DLD1 (cell line): ENCODE measurements around the gene NDUFB7.
"Not testable (repeated sequence)": the region's sequence is repeated elsewhere in the genome, so short reads cannot be mapped to it uniquely, and the experiment has no call there.

Experiments used
- in situ Hi-C: cut with HindIII; loops from 2 replicates; pipeline ENCODE4 v1.10.0; 2017; ENCODE audit warnings: low sequenced_read_pairs

The NDUFB7 gene

DNA sequence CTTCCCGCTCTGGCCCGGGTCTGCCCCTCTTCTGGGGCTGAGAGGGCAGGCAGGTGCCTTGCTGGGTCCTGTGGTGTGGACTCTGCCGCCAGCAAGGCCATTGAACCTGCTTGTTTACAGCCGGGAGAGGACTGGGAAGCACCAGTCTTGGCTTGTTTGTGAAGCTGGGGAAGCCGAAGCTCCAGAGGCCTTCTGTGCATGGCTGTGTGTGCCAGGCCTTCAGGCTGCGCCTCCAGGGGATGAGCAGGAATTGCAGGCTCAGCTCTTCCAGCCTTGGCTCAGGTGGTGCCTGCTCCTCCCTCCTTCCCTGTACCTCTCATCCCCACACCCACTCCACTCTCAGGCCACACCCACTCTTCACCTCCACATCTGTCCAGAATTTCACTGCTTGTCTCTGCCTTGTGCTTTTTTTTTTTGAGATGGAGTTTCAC lies 17.5 kb downstream of the NDUFB7 start:
- in situ Hi-C loops = no loop called here

DNA sequence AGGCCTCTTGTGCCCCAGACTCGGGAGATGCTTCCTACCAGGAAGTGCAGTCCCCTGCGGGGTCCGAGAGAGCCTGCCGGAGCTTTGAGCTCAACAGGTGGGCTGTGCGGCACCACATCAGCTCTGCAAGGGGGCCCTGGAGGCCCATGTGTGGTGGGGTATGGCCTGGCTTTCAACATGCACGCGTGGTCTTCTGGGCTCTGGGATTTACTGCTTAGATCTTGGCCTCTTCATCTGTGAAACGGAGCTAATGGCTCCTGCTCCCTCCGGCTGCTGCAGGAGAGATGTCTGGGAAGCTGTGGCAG lies 18.0 kb downstream of the NDUFB7 start:
- in situ Hi-C loops = no loop called here

DNA sequence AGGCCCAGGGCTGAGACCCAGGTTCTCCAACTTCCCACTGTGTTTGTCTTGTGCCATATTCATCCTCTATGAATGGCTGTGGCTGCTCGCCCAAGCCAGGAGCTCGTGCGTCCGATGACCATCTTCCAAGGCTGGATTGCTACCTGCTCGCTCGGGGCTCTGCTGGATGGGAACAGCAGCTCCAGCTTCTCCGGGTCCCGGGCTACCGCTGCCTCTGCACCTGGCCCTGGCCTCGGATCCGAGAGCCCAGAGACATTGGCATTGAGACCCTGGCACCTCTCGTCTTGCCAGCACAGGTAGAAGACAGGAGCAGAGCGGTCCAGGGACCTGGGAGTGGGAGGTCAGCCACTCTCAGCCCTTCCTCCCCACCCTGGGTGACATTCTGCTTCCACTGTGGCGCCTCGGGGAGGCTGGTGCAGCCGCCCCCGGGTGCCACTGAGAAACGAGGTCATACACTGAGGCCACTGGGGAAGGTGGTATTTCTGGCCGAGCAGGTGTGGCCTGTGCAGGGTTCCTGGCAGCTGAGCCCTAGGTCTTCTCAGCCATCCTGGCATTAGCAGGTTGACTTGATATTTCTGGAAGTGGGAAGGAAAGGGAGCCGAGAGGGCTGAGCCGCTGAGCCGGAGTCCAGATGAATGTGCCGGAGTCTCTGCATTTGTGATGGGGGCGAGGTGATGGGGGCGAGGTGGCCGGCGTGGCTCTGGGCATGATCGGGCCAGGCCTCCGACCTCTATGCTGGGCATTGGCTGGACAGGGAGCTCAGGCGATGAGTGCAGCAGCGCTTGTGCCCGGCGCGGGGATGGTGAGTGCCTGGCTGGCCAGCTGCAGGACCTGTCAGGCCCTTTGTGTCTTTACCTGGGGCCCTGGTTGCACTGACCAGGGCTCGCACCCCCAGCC lies 18.6 kb downstream of the NDUFB7 start:
- in situ Hi-C loops = no loop called here

DNA sequence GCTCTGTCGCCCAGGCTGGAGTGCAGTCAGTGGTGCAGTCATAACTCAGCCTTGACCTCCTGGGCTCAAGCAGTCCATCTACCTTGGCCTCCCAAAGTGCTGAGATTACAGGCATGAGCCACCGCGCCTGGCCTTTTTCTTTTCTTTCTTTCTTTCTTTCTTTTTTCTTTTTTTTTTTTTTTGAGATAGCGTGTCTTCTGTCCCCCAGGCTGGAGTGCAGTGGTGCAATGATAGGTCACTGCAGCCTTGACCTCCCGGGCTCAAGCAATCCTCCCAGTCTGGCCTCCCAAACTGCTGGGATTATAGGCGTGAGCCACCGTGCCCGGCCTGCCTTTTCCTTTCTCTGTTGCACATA lies 19.9 kb downstream of the NDUFB7 start:
- in situ Hi-C loops = not testable (repeated sequence)

DNA sequence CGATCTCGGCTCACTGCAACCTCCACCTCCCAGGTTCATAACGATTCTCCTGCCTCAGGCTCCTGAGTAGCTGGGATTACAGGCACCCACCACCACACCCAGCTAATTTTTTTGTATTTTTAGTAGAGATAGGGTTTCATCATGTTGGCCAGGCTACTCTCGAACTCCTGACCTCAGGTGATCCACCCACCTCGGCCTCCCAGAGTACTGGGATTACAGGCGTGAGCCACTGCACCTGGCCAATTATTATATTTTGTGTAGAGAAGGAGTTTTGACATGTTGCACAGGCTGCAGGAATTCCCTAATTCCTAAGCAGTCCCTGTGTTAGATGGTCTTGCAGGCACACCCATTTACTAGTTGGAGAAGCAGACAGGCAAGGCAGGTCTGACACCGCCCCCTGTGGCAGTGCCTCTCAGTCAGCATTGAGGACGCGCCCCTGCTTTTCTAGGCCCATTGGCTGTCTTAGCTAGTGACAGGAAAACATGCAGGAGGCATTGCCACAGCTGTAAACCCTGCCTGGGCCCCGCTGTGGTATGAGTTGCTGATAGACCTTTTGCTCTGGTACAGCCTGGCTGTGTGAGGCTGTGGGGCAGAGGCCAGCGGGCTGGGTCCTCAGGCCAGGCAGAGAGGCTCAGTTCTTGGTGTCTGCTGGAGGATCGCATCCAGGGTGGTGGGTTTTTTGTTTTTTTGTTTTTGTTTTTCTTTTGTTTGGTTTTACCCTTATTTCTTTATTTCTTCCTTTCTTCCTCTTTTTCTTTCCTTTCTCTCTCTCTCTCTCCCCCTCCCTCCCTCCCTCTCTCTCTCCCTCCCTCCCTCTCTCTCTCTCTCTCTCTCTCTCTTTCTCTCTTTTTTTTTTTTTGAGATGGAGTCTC lies 20.5 kb downstream of the NDUFB7 start:
- in situ Hi-C loops = not testable (repeated sequence)

DNA sequence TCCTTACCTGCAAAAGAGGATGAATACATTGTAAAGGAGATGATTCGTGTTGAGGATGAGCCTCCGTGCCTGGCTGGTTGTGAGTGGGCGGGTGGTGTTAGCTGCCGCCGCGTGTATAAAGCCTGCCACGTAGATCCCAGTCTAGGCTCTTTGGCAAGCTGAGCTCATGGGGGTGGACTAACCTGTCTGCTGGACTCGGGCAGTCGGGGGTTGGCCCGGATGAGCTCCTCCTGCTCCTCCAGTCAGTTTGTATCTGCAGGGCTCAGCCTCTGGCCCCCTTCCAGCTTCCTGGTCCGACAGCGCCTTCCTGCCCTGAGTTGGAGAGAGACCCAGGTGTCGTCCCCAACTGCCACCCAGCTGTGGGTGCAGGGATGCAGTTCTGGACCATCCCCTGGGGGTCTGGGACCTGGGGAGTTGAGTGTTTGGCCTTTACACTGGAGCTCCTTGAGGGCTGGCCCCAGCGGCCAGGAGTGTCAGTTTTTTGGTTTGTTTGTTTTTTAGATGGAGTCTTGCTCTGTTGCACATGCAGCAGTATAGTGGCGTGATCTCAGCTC lies 21.6 kb downstream of the NDUFB7 start:
- in situ Hi-C loops = no loop called here

DNA sequence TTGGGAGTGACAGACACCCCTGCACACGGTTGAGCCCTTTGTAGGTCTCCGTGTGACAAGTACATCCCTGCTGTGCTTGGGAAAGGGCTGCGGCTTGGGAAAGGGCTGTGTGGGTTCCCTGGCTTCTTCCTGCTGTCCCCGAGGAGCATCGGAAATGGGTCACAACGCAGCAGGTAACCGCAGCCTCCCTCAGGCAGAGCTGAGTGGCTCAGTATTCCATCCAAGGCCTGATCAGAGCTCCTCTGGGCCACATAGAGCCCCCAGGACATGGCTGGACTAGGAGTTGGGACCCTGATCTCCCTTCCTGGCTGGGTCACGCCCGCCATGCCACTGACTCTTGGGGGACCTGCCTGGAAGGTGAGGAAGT lies 26.2 kb downstream of the NDUFB7 start:
- in situ Hi-C loops = no loop called here

DNA sequence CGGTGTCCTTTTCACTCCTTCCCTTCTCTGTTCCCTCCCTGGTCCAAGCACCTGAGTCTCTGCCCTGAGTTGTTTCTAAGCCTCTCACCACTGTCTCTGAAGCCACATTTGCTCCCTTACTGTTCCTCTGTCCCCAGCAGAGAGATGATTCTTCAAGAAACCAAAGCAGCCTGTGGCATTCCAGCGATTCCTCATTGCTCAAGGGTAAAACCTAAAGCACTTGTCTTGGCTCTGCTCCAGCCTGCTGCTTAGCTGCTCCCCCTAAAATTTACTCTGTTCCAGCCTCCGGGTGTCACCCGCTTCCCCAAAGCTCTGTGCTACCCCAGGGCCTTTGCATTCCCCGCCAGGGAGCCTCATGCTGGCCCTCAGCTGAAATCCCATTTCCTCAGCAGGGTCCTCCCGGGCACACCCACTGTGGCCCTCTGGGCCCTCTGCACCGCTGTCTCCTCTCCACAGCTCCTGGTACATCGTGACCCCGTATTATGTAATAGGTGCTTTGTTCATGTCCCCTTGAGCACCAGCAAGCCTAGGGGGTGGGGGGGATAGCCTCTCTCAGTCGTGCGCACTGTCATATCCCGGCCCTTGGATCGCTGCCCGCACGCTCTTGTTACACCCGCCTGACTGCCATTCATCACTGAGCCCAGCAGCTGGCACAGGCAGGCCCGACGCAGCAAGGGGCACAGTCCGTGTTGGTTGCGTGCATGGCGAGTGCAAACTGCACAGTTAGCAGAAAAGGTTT lies 26.7 kb downstream of the NDUFB7 start:
- in situ Hi-C loops = no loop called here

DNA sequence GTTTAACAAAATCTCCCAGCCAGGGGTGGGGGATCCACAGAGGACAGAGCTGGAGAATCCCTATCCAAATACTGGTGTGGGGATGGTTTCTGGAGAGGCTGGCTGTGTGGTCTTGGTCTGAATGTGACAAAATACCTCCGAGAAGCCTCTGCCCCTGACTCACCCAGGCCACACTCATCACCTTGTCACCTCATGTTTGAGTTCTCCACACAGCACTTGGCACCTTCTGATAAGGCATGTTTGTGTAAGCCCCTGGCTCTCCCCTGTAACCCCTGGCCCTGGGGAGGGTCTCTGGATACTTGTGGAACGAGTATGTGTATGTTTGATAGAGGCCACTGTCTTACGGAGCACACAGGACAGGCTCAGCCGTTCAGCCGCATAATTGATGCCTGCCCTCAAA lies 27.8 kb downstream of the NDUFB7 start:
- in situ Hi-C loops = no loop called here

DNA sequence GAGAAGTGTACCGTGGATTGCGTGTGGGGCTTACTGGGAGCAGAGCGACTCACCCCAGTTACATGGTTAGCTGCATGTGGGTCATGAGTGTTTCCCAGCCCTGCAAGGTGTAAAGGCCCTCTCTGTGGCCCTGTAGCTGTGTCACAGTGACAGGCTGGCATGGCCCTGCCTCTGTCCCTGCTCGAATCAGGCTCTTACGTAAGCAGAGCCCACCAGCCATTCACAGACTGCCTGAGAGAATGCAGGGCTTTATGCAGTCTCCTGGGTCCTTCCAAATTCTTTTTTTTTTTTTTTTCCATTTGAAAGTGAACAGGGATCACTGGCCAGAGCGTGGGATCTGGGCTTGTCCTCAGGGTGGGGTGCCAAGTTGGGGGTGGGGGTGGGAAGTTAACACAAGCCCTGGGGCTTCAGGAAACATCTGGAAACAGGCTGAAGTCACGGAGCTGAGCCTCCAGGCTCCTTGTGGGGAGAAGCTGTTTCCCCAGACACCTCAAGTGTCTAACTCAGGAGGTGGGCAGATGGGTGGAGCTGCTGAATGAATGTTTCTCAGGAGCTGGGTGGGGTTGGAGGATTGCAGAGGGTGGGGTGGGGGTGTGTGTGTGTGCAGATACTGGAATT lies 29.0 kb downstream of the NDUFB7 start:
- in situ Hi-C loops = no loop called here

DNA sequence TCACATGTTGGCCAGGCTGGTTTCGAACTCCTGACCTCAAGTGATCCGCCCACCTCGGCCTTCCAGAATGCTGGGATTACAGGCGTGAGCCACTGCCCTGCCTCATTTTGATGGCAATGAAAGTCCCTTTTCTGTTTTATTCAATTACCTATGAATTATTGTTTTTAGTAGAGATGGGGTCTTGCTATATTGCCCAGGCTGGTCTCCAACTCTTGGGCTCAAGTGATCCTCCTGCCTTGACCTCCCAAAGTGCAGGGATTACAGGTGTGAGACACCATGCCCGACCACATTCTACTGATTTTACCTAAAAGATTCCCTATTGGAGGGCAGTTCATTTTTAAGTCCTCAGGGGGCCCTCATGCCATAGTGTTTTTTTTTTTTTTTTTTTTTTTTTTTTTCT lies 29.9 kb downstream of the NDUFB7 start:
- in situ Hi-C loops = not testable (repeated sequence)

DNA sequence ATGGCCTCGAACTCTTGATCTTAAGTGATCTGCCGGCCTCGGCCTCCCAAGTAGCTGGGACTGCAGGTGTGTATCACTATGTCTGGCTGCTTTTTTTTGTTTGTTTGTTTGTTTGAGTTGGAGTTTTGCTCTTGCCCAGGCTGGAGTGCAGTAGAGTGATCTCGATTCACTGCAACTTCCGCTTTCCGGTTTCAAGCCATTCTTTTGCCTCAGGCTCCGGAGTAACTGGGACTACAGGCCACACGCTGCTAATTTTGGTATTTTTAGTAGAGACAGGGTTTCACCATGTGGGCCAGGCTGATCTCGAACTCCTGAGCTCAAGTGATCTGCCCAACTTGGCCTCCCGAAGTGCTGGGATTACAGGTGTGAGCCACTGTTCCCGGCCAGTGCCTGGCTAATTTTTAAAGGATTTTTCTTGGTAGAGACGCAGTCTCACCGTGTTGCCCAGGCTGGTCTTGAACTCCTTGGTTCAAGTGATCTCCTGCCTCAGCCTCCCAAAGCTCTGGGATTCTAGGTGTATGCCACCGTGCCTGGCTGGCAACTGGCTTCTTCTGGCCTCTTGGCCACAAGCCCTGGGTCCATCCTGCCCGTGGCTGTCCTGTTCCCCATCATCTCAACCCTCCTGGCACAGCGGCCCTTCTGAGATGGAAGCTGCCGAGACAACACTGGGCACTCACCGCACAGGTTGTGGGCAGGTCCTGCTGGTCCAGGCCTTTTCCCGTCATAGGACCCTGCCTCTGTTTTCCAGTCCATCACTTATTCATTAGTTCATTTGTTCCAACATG lies 30.9 kb downstream of the NDUFB7 start:
- in situ Hi-C loops = no loop called here

DNA sequence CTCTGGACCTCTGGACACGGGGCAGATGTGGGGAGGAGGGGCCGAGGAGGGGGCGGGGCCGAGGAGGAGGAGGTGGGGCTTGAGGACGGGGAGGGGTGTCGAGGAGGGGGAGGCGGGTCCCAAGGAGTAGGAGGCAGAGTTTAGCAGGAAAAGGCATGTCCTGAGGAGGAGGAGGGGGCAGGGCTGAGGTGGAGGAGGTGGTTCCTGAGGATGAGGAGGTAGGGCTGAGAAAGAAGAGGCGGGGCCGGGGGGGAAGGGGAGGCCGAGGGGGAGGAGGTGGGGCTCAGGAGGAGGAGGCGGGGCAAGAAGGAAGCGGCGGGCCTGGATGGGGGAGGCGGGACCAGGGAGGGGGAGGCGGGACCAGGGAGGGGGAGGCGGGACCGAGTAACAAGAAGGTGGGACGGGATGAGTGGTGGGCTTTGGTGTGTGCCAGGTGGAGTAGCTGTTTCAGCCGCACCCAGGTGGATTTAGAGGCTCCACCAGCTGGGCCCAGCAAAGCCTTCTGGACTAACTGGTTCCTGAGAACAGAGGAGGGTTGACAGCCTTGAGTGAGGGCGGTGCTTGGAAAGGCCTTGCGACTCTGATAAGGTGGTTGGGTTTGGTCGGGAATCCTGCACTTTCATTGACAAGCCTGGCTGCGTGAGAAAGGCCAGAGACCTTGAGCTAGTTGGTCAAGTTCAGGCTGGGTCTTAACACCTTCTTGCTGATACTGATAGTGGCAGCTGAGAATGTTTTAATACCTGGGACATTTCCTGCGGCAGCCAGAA lies 34.8 kb downstream of the NDUFB7 start:
- in situ Hi-C loops = no loop called here

DNA sequence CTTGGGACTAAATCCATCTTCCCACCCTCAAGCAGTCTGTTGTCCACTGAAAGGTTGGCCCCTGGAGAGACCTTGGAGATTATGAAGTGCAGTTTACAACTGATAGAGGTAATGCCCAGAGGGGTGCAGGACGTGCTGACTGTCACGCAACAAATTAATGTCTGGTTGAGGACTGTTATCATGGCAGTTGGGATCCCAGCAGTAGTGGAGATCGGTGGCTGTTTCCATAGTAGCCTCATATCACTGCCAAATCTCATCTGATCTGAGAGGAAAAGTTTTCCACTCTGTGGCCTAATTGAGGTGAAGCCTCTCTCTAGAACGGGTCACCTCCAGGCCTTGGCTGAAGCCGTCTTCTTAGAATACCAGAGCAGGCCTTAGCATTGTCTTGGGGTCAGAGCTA lies 38.4 kb downstream of the NDUFB7 start:
- in situ Hi-C loops = no loop called here

DNA sequence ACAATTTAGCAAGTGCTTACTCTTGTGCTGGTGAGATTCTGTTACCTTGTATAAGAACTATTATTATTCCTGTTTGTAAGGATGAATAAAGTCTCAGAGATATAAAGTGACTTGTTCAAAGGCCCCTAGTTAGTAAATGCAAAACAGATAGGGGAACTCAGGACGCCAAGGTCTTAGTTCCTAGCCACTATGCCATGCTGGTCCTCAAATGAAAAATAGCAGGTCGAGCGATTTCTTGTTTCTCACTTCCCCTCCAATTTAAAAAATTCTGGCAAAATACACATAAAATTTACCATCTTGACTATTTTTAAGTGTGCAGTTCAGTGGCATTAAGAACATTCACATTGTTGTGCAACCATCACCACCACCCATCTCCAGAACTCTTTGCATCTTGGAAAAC lies 41.4 kb downstream of the NDUFB7 start:
- in situ Hi-C loops = no loop called here

DNA sequence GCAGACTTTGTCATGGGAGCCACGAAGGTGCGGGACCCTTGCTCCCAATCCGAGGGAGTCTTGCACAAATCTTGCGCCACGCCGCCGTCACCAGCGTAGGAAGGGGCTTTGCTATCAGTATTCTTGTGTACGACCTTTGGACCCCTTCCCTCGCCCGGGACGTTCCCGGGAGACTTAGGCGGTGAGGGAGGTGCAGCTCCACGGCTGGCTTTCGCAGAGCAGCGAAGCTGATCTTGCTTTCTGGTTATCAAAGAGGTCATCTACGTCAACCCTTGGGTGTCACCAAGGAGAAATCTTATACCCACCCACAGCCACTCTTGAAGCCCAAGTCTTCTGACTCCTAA lies 41.9 kb downstream of the NDUFB7 start:
- in situ Hi-C loops = no loop called here

DNA sequence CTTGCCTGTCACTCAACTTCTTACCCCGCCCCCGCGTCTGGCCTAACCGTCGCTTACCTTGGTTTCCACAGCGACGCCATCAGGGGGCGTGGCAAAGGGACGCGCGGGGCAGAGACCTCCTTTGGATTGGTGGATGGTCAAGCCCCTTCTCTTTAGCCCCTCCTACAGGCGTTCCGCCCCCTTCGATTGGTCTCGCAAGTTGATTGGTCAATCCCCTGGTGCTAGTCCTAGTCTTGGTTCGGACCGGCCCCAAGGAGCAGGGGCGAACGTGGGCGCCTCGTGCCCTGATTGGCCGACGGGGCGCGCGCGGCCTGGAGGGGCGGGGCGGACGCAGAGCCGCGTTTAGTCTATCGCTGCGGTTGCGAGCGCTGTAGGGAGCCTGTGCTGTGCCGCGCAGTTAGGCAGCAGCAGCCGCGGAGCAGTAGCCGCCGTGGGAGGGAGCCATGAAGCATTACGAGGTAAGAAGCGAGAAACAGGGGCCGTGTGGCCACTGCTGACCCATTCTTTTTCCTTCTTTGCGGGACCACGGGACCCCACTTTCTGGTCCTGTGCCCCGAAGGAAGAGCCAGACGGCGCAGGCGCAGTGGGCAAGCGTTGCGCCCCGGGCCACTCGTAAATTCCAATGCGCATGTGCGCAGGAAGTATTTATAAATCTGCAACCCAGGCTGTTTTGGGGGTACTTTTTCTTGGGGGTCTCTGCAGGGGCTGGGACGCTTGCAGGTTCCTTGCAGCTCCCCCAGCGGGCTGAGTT lies 42.4 kb downstream of the NDUFB7 start, which contains the start of gene TECR:
TSS of gene TECR (plus strand) at position 341 of the 751 bp plus-strand sequence. CDS start at position 444, 103 bp downstream.
- in situ Hi-C loops = no loop called here

DNA sequence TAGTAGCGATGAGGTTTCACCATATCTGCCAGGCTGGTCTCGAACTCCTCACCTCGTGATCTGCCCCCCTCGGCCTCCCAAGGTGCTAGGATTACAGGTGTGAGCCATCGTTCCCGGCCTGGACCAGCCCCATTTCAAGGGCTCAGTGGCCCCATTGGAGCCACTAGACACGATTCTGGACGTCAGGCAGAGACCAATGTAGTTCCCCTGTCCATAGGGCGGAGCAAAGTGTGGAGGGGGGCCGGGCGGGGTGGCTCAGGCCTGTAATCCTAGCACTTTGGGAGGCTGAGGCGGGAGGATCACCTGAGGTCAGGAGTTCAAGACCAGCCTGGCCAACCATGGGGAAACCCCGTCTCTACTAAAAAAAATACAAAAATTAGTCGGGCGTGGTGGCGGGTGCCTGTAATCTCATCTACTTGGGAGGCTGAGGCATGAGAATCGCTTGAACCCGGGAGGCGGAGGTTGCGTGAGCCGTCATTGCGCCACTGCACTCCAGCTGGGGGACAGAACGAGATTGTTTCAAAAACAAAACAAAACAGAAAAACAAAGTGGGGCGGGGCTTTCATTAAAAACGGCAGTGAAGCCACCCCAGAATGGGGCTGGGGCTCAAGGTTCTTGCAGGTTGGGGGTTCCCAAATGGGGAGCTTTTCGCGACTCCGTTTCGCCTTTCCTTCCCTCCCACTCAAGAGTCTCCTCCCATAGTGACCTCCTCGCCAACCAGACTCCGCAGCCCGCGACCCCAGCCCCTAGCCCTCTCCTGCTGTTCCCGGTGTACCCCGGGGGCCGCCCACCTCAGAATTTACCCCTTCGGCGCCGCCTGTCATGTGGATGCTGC lies 43.2 kb downstream of the NDUFB7 start:
- in situ Hi-C loops = no loop called here
